Right atrium auricular region (tissue), 2 donors: ENCODE data around the gene ITFG2. TPM values are rescaled to one million over a fixed set of nuclear protein-coding genes. Genes with fewer than 3 reads are reported as not detected.

Experiments
- DNase-seq: peaks from one replicate; pipeline ENCODE4 v3.0.0-alpha.2; 2019; ENCODE audit warnings: low spot score
- H3K27ac ChIP-seq, 2 donors: fragments of 200-600 bp; sonication (generic); 1 replicate in 1 of 2; 2 replicates in 1 of 2; pipeline ENCODE4 v1.5.1; 2016 to 2019
- H3K27me3 ChIP-seq, 2 donors: fragments of 200-600 bp; sonication (generic); one replicate each; pipeline versions ENCODE4 v1.5.1 to v1.6.0; 2017 to 2019
- H3K36me3 ChIP-seq: fragments of 200-600 bp; sonication (generic); one replicate; pipeline ENCODE4 v1.5.1; 2016
- H3K4me1 ChIP-seq, 2 donors: fragments of 200-600 bp; sonication (generic); one replicate each; pipeline versions ENCODE4 v1.5.1 to v1.6.0; 2017 to 2019
- H3K4me3 ChIP-seq, 2 donors: fragments of 200-600 bp; sonication (generic); 1 replicate in 1 of 2; 2 replicates in 1 of 2; pipeline ENCODE4 v1.5.1; 2017 to 2019; ENCODE audit warnings: mild to moderate bottlenecking in 1 of 2, moderate library complexity in 1 of 2
- H3K9me3 ChIP-seq, 2 donors: fragments of 200-600 bp; sonication (generic); one replicate each; pipeline ENCODE4 v1.5.1; 2019
- CTCF ChIP-seq, 2 donors: fragments of 200-600 bp; sonication (generic); IDR thresholded peaks; one replicate each; pipeline ENCODE4 v1.5.1; 2019; ENCODE audit warnings: antibody characterized with exemption in 2 of 2
- total RNA-seq, 2 donors: library from RNA; depleted of rRNA; stranded (reverse); fragments of >200 nt; gene quantifications; one replicate each; pipeline ENCODE4 v1.1.0, GENCODE V29; 2016

ITFG2 gene
- total RNA-seq, 2 donors from 2014 or later = 12.7 to 13.7 TPM

- Histone ChIP-seq H3K27me3 (no peaks in the 10 kb centered on the region), H3K9me3 (no peaks in the 10 kb centered on the region), H3K4me3 (no peak overlapping the region), H3K36me3 (peaks cover 9% of the 10 kb centered on the region), H3K4me1 (peaks cover 0 to 29% of the 10 kb centered on the region in 2 donors), H3K27ac (no peak overlapping the region)
- DNase-seq = no peak
- TF ChIP-seq CTCF (IDR thresholded peaks at IDR 0.05) = no peak
Measured at GRCh38 chr12:2793561-2793960, 18.9 kb upstream of the ITFG2 start.

- Histone ChIP-seq H3K4me3 (peak overlapping the region; percentile 77 to 84), H3K4me1 (peaks cover 0 to 29% of the 10 kb centered on the region in 2 donors), H3K27ac (peak overlapping the region; percentile 80 to 85), H3K9me3 (no peaks in the 10 kb centered on the region), H3K36me3 (peaks cover 16% of the 10 kb centered on the region), H3K27me3 (no peaks in the 10 kb centered on the region)
- DNase-seq = no peak
- TF ChIP-seq CTCF (IDR thresholded peaks at IDR 0.05) = no peak
Measured at GRCh38 chr12:2794191-2794735, 18.2 kb upstream of the ITFG2 start.

- Histone ChIP-seq H3K4me3 (peak within 1 kb of the TSS; percentile 77 to 84), H3K27ac (peak within 1 kb of the TSS; percentile 84 to 85), H3K9me3 (no peaks in the 10 kb centered on the region), H3K36me3 (peaks cover 22% of the 10 kb centered on the region), H3K4me1 (peaks cover 0 to 29% of the 10 kb centered on the region in 2 donors), H3K27me3 (no peaks in the 10 kb centered on the region)
- peak; percentile 89 for DNase-seq
- TF ChIP-seq CTCF (IDR thresholded peaks at IDR 0.05) = no peak
Measured at GRCh38 chr12:2794736-2795289, 17.7 kb upstream of the ITFG2 start, which contains the start of gene FKBP4. TSS of gene FKBP4 (plus strand) at chr12:2794970. CDS start at chr12:2795140, 170 bp downstream.

- peaks cover 0 to 29% of the 10 kb centered on the region in 2 donors for H3K4me1 ChIP-seq
- peak overlapping the region; percentile 77 to 84 for H3K4me3 ChIP-seq
- no peaks in the 10 kb centered on the region for H3K9me3 ChIP-seq
- TF ChIP-seq CTCF (IDR thresholded peaks at IDR 0.05) = peak in 1 of 2 donors; percentile 15
- H3K36me3 ChIP-seq = peaks cover 29% of the 10 kb centered on the region
- H3K27ac ChIP-seq = peak overlapping the region; percentile 84 to 85
- peak; percentile 76 for DNase-seq
- H3K27me3 ChIP-seq = no peaks in the 10 kb centered on the region
Measured at GRCh38 chr12:2795291-2796186, 16.9 kb upstream of the ITFG2 start.

GRCh38 chr12:2796187-2796666 lies 16.2 kb upstream of the ITFG2 start:
- Histone ChIP-seq H3K36me3 (peaks cover 36% of the 10 kb centered on the region), H3K4me1 (peaks cover 0 to 33% of the 10 kb centered on the region in 2 donors), H3K9me3 (no peaks in the 10 kb centered on the region), H3K27ac (peak overlapping the region; percentile 78 to 84), H3K27me3 (no peaks in the 10 kb centered on the region), H3K4me3 (peak overlapping the region; percentile 77 to 84)
- no peak for TF ChIP-seq CTCF (IDR thresholded peaks at IDR 0.05)
- no peak for DNase-seq
